ENCODE measurements around the gene DPT.

DNA sequence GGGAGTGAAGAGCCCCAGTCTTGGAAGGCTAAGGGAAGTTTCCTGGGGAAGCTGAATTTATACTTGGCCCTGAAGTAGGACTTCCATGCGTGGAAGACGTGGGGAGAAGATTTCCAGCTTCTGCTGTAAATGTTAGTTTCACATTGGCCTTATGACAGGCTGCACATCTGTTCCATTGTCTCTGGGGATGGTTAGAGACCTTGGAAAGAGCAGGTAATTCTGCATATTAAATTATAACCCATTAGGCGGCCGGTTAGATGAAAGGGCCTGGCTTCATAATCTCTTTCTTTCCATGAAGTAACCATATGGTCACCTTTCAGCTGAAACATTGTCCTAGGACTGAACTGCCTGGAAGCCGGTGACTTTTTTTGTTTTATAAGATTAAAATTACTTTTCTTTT lies 37.5 kb downstream of the DPT start:
- TF ChIP-seq, protein P1, sequence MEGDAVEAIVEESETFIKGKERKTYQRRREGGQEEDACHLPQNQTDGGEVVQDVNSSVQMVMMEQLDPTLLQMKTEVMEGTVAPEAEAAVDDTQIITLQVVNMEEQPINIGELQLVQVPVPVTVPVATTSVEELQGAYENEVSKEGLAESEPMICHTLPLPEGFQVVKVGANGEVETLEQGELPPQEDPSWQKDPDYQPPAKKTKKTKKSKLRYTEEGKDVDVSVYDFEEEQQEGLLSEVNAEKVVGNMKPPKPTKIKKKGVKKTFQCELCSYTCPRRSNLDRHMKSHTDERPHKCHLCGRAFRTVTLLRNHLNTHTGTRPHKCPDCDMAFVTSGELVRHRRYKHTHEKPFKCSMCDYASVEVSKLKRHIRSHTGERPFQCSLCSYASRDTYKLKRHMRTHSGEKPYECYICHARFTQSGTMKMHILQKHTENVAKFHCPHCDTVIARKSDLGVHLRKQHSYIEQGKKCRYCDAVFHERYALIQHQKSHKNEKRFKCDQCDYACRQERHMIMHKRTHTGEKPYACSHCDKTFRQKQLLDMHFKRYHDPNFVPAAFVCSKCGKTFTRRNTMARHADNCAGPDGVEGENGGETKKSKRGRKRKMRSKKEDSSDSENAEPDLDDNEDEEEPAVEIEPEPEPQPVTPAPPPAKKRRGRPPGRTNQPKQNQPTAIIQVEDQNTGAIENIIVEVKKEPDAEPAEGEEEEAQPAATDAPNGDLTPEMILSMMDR (conservative IDR thresholded peaks at IDR 0.05) = no peak
- no peak for TF ChIP-seq EZH2 (IDR thresholded peaks at IDR 0.05; ENCODE audit: low read depth)
